Measurements from ENCODE around the gene PRSS36. TPM values are rescaled to one million over a fixed set of nuclear protein-coding genes. Genes with fewer than 3 reads are reported as not detected.
"Not testable (repeated sequence)": the region's sequence is repeated elsewhere in the genome, so short reads cannot be mapped to it uniquely, and the experiment has no call there.

Gene PRSS36
- total RNA-seq, 1 donor from 2014 or later = not detected

DNA sequence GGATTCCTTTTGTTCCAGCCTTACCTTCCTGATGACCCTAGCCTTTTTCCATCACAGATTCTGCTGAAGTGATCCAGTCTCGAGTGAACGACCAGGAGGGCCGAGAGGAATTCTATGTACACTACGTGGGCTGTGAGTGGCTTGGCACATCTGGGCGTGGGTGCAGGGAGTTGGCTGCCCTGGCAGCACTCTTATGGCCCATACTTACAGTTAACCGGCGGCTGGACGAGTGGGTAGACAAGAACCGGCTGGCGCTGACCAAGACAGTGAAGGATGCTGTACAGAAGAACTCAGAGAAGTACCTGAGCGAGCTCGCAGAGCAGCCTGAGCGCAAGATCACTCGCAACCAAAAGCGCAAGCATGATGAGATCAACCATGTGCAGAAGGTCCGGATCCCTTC, 29.7 kb downstream of the PRSS36 start:
- DNase-seq = no peak

DNA sequence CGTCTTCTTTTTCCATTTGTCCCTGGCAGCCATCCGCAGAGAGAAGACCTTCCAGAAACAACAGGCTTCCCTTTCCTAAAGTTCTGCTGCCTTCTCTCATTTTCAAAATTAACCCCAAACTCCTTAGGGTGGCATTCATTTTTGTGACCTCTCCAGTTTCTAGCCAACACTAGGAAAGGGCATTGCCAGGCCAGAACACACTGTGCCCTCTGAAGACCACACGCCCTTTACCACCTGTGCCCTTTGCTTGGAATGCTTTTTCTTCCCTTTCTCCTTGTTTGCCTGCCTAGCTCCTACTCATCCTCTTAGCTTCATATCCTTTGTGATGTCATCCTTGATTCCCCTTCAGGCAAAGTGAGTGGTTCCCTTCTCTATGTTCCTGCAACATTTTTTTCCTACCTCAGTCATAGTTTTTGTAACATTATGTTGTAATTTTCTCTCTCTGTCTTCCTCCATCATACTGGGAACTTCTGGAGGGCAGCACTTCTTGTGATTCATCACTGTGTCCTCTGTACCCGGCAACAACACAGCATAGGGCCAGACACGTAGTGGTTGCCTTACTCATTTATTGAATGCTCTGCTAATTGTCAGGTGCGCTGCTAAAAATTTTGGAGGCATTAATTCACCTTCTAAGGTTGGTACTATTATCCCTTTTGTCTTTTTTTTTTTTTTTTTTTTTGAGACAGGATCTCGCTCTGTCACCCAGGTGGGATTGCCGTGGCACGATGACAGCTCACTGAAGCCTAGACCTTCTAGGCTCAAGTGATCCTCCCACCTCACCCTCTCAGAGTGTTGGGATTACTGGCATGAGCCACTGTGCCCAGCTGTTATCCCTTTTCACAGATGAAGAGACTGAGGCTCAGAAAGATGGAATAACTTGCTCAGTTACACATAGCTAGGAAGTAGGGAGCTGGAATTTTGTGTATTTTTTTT, 31.4 kb downstream of the PRSS36 start:
- DNase-seq = no peak

DNA sequence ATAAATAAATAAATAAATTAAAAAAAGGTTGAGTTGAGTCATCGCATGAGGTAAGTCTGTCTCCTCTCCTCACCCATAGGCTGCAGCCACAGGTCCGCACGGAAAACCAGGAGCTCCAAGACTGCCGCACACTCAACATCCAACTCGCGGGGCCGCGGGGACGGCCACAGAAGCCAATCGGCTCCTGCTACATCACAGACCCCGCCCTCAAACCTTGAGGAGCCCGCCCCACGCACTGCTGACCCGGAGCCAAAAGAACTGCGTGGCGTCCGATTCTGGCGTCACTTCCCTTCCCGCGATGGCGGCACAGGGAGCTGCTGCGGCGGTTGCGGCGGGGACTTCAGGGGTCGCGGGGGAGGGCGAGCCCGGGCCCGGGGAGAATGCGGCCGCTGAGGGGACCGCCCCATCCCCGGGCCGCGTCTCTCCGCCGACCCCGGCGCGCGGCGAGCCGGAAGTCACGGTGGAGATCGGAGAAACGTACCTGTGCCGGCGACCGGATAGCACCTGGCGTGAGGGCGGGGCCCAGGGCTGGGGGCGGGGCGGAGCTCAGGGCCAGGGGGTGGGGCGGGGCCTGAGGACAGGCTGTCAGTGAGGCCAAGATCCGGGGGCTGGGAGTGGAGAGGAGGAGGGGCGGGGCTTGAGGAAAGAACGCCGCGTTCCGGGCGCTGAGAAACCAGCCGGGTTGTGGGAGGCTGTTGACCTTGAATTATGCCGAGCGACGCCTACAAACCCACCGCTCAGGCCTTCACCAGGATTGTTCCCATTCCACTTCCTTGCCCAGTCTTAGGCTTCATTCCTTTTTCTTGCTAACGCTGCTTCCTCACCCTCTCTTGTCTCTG, 32.3 kb downstream of the PRSS36 start, which contains the start of gene KAT8:
TSS of gene KAT8 (plus strand) at position 281 of the 839 bp plus-strand sequence. CDS start at position 299, 18 bp downstream.
- peak; percentile 99 for DNase-seq

DNA sequence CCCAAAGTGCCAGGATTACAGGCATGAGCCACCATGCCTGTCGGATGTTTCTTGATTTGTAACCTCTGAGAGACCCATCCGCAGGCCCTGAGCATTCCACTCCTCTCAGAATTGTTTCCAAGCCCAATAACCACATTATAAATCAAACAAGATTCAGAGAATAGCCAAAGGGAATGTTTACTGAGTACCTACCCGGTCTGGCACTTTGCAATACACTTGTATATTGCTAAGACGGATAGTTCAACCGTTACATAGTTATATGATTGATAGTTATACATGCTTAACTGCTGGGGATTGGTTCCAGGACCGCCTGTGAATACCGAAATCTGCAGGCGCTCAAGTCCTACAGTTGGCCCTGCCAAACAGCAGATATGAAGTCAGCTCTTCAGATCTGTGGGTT, 35.4 kb downstream of the PRSS36 start:
- no peak for DNase-seq

- DNase-seq = peak; percentile 55
Observed at GRCh38 chr16:31113121-31114120, 36.4 kb downstream of the PRSS36 start.

DNA sequence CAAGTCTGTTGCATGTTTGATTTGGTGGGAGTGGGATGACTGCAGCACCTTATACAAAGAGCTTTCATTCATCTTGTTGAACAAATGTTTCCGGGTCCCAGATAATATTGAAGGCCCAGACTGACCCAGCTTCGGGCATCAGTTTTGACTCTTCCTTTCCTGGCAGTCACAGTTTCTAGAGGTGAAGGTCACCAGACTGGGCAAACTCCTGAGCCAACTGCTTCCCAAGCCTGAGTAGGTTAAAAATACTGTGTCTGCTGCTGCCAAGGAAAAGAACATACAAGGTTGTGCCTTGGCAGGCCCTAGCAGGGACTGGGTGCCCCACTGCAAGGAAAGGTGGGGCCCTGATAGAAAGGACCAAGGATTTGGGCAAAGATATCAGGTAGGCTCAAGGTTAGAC, 37.2 kb downstream of the PRSS36 start:
- no peak for DNase-seq

GRCh38 chr16:31111881-31112466, 37.9 kb downstream of the PRSS36 start:
- no peak for DNase-seq

GRCh38 chr16:31110106-31111034, 39.5 kb downstream of the PRSS36 start:
- no peak for DNase-seq

GRCh38 chr16:31109622-31110021, 40.2 kb downstream of the PRSS36 start:
- no peak for DNase-seq

GRCh38 chr16:31108794-31109558, 40.9 kb downstream of the PRSS36 start:
- DNase-seq = no peak

DNA sequence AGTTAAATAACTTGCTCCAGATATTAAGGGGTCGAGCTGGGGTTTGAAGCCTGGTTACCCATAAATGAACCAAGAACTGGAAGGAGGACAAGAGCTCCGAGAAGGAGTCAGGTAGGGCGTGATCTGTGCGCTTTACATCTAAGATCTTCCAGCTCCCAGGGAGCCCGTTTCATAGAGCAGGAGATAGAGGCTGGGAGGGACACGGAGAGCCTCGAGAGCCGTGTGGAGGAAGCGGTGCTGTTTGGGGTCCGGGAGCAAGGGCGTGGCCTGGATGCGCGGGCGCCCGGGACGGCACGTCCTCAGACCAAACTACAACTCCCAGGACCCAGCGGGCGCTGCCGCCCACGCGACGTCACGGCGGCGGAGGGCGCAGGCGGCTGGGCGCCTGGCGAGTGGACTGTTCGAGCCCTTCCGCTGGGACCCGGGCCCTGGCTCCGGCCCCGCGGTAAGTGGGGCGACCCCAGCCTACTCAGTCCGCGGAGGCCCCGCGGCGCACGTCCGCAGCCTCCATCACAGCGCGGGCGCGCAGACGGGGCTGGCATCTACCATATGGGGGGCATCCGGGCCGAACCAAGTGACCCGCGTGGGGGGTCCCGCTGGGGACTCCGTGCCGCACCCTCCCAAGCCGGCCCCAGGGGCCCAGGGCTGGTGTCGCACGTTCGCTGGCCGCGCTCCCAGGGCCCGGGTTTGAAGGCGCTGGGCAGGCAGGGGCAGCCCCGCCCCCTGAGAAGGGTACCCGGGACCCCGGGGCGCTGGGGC, 41.7 kb downstream of the PRSS36 start, which contains the start of gene BCKDK:
TSS of gene BCKDK (plus strand) at position 352 of the 759 bp plus-strand sequence. CDS start 838 bp downstream, outside the sequence.
- DNase-seq = peak; percentile 75

DNA sequence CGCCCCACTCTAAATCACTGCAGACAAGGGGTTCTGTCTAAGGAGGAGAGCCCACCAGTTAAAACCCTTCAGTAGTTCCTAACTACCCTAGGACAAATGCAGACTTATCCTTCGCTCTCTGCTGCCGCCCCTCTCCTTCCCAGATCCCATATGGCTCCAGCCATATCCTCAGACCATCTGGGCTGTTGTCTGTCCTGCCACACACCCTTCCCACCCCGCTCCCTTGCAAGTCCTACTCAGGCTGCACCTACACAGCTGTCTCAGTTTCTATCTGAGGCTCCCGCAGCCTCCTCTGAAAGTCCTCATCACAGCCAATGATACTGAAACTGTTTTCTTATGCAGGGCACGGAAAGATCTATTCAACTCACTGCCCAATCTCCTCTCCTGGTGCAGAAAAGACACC, 42.4 kb downstream of the PRSS36 start:
- DNase-seq = no peak

DNA sequence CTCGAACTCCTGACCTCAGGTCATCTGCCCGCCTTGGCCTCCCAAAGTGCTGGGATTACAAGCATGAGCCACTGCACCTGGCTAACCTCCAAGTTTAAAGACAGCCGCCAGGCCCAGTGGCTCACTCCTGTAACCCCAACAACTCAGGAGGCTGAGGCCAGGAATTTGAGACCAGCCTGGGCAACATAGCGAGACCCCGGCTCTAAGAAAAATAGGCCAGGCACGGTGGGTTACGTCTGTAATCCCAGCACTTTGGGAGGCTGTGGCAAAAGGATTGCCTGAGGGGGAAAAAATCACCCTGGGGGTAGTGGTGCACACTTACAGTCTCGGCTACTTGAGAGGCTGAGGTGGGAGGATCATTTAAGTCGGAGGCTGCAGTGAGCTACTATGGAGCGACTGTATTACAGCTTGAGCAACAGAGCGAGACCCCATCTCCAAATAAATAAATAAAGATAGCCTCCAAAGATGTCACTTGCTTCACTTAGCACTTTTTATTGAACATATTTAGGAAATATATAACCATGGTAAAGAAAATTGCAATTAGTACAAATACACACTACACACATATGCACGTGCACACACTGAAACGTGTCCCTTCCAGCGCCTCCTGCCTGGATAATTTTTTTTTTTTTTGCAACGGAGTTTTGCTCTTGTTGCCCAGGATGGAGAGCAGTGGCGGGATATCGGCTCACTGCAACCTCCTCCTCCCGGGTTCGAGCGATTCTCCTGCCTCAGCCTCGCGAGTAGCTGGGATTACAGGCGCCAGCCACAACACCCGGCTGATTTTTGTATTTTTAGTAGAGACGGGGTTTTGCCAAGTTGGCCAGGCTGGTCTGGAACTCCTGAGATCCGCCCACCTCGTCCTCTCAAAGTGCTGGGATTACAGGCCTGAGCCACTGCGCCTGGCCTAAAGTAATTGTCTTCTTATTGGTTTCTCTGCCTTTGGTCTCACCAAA, 43.1 kb downstream of the PRSS36 start:
- DNase-seq = no peak

DNA sequence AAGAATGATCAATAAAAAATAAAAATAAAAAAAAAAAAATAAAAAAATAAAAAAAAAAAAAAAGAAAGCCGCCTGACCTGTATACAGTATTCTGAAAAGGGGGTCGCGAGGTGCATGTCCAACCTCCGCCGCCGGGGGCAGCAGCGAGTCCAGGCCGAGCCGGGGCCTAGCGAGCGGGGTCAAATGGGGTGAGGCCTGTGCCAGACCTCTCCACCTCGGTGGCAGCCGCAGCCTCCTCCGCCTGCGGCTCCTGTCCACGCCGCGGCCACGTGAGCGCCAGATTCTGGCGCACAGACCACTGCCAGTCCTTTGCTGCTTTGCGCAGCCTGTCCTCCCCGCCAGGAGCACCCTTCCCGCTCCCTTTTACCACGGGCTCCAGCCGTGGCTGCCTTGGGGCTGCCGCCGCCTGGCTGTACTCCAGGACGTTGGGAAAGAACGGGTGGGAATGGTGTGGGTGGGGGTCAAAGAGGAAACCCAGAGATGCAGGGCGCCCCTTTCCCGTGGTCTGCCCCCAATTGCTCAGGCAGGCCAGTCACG, 44.1 kb downstream of the PRSS36 start:
- DNase-seq = peak; percentile 76

DNA sequence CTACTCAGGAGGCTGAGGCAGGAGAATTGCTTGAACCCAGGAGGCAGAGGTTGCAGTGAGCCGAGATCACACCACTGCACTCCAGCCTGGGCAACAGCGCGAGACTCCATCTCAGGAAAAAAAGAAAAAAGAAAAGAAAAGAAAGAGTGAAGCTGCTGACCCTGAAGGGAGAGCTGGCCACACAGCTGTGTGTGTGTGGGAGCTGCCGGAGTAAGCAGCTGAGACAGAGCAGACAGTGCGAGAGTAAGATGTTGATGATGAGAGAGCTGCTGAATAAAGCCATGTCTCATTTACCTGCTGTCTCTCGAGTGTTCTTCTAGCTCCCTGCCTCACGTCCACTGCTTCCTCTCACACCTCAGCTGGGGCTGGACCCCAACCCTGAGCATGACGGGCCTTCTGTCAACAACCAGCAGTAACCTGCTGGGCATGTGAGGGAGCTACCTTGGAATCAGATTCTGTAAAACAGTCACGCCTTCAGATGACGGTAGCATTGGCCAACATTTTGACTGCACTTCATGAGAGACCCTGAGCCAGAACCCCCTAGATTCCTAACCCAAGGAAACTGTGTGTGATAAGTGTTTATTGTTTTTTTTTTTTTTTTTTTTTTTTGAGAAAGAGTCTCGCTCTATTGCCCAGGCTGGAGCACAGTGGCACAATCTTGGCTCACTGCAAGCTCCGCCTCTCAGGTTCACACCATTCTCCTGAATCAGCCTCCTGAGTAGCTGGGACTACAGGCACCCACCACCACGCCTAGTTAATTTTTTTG, 48.8 kb downstream of the PRSS36 start:
- not testable (repeated sequence) for DNase-seq

GRCh38 chr16:31099860-31100638, 49.8 kb downstream of the PRSS36 start:
- DNase-seq = peak; percentile 25

Measured in dermis blood vessel endothelial cell (primary cell).